ENCODE data around the gene NAA10.

Gene NAA10

DNA sequence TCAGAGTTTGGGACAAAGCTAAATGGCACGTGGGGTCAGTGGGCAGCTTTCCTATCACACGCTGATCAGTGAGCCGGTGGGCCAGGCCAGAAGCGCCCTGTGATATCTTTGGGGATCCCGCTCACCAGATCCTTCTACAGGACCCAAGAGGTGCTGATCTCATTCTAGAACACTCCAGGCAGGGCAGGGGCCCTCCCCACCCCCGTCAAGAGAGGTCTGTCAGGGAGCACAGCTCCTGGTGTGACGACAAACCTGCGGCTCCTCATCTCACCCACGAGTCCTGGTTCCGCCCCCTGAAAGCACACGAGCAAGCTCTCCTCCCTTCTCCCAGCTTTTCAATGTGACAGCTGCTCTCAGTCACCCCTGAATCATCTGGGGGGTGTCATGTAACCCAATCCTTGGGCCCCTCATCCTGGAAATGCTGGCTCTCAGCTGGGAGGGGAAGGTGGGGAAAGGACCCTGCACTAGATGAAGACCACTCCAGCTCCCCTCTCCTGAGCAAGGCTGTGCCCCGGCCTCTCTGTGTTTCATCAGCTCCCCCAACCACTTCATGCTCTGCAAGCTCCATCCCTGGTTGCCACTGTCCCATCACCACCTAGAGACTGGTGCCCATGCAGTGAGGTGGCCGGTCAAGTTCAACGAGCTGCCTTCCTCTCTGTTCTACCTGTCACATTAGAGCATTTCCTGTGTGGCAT is 32.2 kb upstream of the NAA10 start:
- DNase-seq (ENCODE audit: low spot score) = no peak

- no peak for DNase-seq (ENCODE audit: low spot score)
These were observed 31.4 kb upstream of the NAA10 start for GRCh38 chrX:153966283-153966688.

DNA sequence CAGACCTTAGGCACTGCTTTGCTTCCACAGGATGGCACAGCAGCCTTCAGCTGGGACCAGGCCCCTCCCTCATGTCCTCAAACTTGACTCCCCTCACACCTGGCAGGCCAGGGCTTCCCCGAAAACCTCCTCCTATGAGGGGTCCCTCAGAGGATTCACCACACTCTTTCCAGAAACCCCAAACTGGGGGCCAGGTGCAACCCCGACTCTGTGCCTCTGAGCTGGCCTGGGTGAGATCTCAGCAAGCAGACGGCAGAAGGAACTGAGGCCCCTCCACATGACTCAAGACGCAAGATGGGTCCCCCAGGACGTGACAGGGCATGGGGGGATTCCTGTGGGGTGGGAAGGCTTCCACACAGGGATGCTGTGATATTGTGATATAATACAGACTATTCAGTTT is 30.6 kb upstream of the NAA10 start:
- no peak for DNase-seq (ENCODE audit: low spot score)

- no peak for DNase-seq (ENCODE audit: low spot score)
These were observed 29.3 kb upstream of the NAA10 start for GRCh38 chrX:153964105-153964504.

DNA sequence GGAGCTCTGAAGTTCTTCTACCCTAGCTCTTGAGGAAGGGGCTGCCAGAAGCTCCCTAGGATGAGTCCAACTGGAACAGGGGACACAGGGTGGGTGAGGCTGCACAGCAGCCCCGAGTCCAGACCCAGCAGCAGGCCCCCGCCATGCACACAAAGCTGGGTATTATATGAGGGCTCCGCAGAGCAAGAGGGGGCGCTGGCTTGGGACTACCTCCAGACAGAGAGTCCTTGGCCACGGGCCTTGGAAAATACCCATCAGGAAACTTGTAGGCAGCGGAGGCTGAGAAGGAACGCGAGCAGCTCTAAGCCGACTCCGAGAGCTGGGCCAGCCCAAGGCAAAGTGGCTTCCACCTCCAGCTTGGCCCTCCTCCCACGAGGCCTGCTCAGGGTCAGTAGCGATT is 28.7 kb upstream of the NAA10 start:
- DNase-seq (ENCODE audit: low spot score) = no peak

DNA sequence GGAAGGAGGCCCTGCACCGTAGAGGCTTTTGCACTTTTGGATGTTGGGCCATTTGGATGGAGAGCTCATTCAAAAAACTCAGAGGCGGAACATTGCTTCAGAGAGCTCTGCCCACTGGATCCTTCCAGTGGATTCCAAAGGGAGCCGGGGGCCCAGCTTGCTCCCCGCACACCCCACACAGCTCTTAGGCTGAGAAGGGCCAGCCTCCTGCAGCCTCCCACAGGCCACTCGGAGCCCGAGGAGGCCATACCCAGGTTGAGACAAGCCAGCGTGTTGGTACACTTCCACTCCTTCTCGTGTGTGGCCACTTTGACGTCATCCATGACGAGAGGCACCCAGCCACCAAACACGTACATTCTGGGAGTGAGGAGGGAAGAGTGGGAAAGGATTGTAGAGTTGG is 26.5 kb upstream of the NAA10 start:
- no peak for DNase-seq (ENCODE audit: low spot score)

DNA sequence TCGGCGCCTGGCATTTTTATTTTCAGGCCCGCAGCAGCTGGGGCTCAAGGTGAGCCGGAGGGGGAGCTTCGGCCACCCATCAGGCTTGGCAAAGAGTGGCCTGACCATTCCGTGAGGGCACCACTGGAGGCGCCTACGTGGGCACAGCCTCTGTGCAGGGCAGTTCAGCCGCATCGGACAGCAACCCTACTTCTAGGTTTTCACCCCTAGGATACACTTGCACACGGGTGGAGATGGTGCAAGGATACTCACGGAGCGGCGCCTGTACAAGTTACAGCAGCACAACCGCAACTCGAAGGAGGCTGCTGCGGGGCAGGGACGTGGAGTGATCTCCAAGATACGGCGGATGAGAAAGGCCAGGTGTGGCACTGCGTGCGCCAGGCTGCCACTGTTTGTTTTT is 25.9 kb upstream of the NAA10 start:
- no peak for DNase-seq (ENCODE audit: low spot score)

DNA sequence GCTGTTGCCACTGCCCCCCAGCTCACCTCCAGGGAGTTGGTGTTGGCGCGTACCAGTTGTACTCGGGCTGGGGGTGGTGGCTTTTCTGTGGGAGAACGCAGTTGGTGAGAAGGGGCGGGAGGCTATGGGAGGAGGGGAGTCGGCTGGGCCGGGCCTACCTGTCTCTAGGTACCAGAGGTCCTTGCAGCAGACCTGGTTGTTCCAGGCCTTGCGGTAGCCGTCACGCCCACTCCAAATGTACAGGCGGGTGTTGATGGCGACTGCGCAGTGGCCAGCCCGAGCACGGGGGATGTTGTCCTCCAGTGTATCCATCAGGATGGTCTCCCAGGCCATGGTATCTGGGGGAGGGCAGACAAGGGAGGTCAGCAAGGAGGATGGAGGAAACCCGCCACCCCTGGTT is 25.2 kb upstream of the NAA10 start:
- DNase-seq (ENCODE audit: low spot score) = no peak

GRCh38 chrX:153959649-153960048 is 24.8 kb upstream of the NAA10 start:
- no peak for DNase-seq (ENCODE audit: low spot score)

- DNase-seq (ENCODE audit: low spot score) = no peak
These were observed 23.8 kb upstream of the NAA10 start for GRCh38 chrX:153958605-153959004.

DNA sequence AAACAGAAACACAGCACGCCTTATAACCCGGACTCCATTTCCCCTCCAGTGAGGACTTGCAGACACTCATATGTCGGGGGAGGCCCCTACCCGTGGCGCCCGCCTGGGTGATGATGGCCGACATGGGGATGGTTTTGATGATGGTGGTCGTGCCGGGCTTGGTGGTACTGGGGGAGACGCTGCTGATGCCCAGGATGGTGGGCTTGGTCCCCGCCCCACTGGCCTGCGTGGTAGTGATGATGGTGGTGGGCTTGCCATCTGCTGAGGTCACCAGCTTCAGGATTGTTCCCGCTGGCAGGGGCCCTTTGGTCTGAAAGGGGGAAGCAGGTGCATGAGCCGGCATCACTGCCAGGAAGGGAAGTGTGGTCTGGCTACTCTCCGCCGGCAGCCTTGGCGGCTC is 22.4 kb upstream of the NAA10 start:
- DNase-seq (ENCODE audit: low spot score) = no peak

- no peak for DNase-seq (ENCODE audit: low spot score)
These were observed 21.4 kb upstream of the NAA10 start for GRCh38 chrX:153956044-153956907.

DNA sequence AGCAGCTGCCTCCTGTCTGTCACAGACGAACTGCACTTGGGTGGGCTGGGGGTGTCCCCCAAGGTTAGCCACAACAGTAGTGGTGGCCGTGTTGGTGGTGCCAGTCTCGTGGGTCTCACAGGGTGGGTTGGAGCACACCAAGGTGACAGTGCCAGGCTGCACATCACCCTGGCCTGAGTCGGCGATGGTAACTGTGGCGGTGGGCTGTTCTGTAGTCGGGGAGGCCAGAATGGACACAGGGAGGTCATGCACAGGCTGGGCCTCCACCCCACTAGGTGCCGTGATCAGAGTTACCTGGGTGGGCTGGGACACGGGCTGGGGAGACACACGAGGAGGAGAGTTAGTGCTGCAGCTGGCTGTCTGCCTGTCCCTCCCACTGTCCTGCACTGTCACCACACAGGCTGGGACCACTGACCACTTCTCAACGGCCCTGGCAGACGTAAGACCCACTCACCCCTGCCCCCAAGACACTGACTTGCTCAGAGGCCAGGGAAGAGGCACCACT is 20.4 kb upstream of the NAA10 start:
- DNase-seq (ENCODE audit: low spot score) = no peak

DNA sequence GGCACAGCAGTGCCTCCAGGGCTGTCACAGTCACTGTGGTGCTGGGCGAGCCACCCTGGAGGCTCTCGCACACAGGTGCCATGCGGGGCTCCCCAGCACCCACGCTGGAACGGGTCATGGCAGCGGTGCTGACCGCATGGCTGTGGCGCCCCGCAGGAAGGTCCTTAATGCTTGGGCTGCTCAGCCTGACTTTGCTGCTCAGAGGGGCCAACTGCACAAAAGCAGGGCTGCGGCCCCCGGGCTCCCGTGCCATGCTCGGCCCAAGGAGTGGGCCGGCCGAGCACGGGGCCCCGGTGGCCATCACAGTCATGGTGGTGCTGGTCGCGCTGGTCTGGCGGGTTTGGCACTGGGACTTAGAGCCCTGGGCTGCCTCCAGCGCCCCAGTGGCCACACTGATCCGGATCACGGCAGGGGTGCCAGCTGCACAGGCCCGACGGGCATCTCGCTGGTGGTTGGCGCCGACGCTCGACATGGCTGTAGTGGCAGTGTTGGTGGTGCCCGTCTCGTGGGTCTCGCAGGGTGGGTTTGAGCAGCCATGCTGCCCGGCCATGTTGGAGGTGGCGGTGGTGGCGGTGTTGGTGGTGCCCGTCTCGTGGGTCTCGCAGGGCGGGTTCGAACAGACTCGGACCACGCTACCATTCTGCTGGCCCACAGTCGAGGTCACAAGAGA is 19.9 kb upstream of the NAA10 start:
- no peak for DNase-seq (ENCODE audit: low spot score)

DNA sequence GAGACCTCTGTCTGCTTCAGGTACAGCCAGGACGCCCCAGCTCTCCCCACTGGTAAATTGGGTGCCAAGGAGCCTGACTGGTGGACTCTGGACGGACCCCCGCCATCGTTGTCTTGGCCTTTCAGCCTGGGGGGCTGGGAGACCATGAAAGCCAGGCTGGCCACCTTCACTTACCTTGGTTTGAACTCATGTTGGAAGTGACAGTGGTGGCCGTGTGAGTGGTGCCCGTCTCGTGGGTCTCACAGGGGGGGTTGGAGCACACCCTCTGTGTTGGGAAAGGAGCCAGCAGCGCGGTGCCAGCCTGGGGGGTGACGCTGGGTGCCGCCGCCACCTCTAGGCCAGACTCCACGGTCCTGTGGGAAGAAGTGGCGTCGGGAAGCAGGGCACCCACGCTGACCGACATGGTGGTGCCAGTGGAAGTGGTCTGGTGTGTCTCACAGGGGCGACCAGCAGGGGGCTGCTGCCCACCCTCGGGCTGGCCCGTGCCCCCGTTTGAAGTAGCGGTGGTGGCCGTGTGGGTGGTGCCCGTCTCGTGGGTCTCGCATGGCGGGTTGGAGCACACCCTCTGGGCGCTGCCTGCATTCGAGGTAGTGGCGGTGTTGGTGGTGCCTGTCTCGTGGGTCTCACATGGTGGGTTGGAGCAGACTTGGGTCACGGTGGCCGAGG is 19.2 kb upstream of the NAA10 start:
- no peak for DNase-seq (ENCODE audit: low spot score)

- DNase-seq (ENCODE audit: low spot score) = peak; percentile 68
These were observed 18.5 kb upstream of the NAA10 start for GRCh38 chrX:153953342-153953830.

GRCh38 chrX:153952373-153953026 is 17.7 kb upstream of the NAA10 start:
- DNase-seq (ENCODE audit: low spot score) = no peak

DNA sequence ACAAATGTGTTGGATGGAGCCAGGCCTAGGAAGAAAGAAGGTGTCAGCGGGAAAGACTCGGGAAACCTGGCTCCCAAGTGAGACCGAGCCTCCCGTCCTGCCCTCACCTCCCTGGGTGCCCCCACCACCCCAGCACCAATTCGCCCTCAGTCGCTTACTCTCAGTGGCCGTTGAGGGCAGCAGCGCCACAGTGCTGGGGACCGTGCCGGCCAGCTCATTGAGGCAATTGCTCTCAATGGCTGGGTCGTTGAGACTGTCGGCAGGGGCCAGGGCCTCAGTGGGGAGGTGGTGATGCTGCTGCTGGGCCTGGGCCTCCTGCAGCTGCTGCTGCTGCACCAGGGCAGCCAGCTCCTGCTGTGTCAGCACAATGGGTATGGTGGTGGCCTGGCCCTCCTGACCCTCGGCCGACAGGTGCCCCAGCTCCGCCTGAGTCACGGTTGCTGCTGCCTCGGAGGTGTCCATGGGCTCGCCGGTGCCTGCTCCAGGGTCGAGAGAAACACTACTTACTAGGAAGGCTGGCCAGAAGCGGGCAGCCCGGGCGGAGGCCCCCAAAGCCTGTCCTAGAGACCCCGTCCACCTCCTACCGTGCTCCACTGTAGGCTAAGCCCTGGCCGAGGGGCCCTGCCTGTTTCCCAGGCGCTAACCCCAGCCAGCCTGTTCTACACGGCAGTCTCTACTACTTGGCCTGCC is 17.0 kb upstream of the NAA10 start:
- no peak for DNase-seq (ENCODE audit: low spot score)

DNA sequence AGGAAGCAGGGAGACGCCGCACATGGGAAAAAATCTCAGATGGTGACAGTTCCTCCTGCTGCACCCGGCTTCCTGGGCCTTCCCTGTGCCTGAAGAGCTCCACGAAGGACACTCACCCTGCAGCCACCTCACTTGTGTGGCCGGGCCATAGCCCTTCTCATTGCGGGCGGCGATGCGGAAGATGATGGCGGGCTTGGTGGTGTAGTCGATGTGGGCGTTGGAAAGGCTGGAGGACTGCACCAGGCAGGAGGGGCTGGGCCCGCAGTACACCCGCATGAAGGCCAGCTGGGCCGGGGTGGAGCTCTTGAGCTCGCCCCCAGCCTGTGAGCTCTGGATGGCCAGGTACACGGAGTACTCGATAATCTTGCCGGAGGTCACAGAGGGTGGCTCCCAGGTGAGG is 15.3 kb upstream of the NAA10 start:
- no peak for DNase-seq (ENCODE audit: low spot score)

DNA sequence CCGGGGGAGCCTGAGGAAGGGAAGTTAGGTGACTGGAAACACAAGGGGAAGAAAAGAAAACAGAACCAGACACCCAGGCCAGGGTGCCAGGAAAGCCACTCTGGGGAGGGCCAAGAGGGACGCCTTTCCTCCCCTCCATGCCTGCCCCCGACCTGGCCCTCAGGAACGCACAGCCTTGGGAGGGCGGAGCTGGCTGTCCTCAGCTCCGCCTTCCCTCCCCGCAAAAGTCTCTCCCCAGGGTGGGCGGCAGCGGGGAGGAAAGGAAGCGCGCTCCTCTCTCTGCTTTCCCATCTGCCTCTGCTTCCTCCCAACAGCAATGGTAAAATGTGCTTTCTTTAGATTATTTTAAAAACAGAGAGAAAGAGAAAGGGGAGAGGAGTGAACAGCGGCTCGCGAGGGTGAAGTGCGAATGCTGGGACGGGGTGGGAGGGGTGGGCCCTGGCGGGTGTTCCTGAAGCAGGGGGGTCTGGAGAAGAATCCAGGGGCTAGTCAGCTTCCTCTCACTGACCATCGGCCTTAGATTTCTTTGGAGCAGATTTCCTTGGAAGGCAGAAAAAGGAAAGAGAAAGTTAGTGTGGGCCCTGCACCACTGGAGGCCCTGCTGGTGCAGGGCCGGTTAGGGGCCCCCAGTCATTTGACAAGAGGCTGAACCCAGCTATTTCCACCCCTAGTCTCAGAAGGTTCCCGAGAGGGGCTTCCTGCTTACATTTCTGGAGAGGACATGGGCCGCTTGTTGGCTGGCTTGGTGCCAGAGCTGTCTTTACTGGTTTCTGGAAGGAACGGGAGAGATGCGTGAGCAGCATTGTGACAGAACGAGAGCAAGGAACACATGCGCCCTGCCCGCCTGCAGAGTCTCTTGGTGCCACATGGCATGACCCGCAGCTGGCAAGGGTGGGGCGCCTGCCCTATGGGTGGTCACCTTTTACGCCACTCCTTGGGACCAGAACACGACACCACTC is 14.3 kb upstream of the NAA10 start:
- DNase-seq (ENCODE audit: low spot score) = no peak

Measured in COLO829 (cell line).